ENCODE measurements around the gene BMP8A.
"Not testable (repeated sequence)": the region's sequence is repeated elsewhere in the genome, so short reads cannot be mapped to it uniquely, and the experiment has no call there.

The BMP8A gene

DNA sequence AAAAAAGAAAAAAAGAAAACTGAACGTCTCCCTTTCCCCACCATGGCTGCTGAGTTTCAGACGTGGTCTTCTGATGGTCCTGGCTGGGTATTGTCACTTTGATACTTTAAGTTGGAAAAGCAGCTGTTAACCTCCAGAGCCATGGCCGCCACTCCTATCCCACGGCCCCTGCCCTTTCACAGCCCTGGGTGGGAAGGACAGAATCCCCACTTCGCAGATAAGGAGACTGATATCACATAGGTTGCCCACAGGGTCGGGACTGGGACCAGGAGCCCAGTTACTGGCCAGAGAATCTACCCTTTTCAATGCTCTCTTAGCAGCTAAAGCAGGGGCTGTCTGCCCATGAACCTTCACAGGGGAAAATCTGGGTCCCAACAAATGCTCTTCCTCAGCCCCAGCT is 16.8 kb downstream of the BMP8A start:
- no peak for DNase-seq

DNA sequence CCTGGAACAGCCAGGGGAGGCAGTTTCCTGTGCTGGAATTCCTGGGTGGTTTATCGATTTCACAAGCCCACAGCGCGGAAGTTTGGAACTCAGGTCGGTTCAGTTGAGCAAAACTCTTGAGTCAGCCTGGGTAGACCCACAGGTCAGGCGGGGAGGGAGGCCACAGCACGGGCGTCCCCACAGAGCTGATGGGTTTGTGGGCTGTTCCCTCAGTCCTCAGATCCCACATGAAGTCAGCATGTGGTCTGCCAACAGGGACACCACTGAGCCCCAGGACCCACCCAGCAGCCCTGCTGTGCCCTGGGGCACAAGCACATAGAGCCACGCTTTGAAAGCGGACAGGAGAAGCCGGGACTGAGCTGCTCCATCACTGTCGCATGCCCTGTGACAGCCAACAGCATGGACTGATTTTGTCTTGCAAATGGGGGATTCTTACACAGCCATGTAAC is 17.4 kb downstream of the BMP8A start:
- DNase-seq: no peak

GRCh38 chr1:39509360-39510009 is 18.0 kb downstream of the BMP8A start:
- DNase-seq: no peak

- DNase-seq: not testable (repeated sequence)
Measured at GRCh38 chr1:39510570-39511186, 19.2 kb downstream of the BMP8A start.

- DNase-seq: not testable (repeated sequence)
Measured at GRCh38 chr1:39511477-39511876, 20.0 kb downstream of the BMP8A start.

GRCh38 chr1:39512234-39512847 is 20.9 kb downstream of the BMP8A start:
- not testable (repeated sequence) for DNase-seq

DNA sequence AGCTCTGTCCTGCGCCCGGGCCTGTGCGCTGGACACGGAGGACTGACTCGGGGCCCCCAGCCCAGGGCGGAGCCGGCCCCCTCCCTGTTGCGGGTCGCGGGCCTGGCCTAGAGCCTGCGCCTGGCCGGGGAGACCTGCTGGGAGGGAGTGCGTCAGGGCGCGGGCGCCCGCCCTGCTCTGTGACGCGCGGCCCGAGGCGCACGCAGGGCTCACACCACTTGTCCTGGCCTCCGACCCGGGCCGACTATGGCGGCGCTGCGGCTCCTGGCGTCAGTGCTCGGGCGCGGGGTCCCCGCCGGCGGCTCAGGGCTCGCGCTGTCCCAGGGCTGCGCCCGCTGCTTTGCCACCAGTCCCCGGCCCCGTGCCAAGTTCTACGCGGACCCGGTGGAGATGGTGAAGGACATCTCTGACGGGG is 23.3 kb downstream of the BMP8A start:
- not testable (repeated sequence) for DNase-seq

DNA sequence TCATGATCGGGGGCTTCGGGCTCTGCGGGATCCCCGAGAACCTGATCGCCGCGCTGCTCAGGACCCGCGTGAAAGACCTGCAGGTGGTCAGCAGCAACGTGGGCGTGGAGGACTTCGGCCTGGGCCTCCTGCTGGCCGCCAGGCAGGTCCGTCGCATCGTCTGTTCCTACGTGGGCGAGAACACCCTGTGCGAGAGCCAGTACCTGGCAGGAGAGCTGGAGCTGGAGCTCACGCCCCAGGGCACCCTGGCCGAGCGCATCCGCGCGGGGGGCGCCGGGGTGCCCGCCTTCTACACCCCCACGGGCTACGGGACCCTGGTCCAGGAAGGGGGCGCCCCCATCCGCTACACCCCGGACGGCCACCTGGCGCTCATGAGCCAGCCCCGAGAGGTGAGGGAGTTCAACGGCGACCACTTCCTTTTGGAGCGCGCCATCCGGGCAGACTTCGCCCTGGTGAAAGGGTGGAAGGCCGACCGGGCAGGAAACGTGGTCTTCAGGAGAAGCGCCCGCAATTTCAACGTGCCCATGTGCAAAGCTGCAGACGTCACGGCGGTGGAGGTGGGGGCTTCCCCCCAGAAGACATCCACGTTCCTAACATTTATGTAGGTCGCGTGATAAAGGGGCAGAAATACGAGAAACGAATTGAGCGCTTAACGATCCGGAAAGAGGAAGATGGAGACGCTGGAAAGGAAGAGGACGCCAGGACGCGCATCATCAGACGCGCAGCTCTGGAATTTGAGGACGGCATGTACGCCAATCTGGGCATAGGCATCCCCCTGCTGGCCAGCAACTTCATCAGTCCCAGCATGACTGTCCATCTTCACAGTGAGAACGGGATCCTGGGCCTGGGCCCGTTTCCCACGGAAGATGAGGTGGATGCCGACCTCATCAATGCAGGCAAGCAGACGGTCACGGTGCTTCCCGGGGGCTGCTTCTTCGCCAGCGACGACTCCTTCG is 24.0 kb downstream of the BMP8A start:
- DNase-seq: not testable (repeated sequence)

DNA sequence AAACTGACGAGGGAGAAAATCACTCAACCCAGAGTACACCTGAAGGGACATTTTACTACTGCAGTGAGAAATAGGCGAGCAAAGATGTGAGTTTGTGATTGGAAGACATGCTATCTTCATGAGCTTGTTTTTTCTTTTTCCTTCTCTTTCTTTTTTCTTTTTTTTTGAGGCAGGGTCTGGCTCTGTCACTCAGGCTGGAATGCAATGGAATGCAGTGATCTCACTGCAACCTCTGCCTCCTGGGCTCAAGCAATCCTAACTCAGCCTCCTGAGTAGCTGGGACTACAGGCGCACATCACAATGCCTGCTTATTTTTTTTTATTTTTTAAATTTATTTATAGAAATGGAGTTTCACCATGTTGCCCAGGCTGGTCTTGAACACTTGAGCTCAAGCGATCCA is 25.4 kb downstream of the BMP8A start:
- DNase-seq: not testable (repeated sequence)

DNA sequence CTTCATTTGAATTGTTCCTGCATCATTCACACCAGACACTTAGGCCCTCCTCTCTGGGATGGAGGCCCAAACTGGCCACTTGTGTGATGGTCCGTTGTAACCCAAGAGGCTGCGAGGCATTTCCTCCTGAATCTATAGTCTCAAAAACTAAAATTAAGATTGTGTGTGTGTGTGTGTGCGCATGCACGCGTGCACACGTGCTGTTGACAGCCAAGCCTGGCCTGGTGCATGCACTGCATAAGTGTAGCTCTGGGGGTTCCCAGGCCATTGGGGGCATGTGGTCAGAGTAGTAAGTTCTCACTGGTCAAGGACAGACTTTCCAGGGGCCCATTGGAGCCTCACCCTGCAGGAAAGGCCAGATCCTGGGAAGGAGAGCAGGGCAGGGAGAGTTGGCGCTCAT is 26.5 kb downstream of the BMP8A start:
- DNase-seq: not testable (repeated sequence)

- not testable (repeated sequence) for DNase-seq
Measured at GRCh38 chr1:39519376-39519775, 27.9 kb downstream of the BMP8A start.

DNA sequence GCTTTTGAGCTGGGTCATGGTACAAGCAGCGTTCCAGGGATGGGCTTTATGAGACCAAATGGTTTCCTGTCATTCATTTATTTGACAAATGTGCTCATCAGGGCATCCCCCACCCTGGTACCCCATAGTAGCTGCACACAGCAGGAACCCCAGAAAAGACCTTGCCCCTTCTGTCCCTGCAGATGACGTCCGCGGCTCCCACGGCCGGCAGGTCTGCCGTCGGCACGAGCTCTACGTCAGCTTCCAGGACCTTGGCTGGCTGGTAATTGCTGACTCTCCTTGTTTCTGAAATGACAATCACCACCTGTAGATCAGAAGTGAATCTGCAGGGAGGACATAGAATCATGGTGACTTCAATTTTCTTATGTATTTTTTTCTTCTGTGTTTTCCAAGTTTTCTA is 30.8 kb downstream of the BMP8A start:
- DNase-seq: not testable (repeated sequence)

- DNase-seq: no peak
Measured at GRCh38 chr1:39522661-39523567, 31.5 kb downstream of the BMP8A start.

DNA sequence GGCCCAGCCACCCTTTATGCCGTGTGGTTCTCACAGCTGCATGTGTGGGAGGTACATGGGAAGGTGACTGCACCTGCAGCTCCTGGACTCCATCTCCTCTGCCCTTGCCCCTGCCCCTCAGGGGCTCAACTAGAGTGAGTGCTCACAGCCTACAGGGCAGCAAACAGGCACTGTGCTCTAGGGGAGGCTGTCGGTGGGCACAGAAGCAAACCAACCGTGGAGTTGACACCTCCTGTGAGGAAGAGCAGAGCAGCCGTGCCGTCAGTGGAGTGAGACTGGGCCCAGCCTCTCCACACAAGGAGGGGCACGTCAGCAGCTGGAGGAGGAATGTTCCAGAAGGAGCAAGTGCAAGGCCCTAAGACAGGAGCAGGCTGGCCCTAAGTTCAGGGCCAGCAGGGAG is 32.7 kb downstream of the BMP8A start:
- no peak for DNase-seq

- DNase-seq: no peak
Measured at GRCh38 chr1:39524591-39525365, 33.3 kb downstream of the BMP8A start.

- DNase-seq: no peak
Measured at GRCh38 chr1:39525366-39526165, 34.1 kb downstream of the BMP8A start.

DNA sequence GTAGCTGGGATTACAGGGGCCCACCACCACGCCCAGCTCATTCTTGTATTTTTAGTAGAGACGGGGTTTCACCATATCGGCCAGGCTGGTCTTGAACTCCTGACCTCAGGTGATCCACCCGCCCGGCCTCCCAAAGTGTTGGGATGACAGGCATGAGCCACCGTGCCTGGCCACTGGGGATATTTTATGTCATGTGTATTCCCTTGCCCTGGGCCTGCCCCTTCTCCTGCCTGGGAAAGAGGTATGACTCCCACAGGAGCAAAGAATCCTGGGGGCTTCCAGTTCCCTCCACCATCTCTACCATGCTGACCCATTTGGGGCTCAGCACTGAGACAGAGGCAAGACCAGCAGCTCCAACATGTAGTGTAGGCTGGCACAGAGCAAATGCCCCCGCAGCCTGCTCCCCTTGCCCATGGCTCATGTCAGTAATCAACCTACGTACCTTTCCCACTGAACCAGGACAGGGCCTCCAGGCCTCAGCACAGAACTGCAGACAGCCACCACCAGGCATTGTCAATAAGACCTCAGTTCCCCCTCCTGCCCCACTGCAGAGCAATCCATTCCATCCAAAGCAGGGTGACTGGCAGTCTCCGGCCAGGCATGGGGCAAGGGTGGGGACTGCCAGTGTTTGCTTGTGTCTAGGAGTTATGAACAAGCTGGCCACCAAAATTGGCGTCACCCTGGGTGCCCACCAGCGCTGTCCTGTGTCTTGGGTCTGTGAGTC is 35.2 kb downstream of the BMP8A start:
- DNase-seq: no peak

DNA sequence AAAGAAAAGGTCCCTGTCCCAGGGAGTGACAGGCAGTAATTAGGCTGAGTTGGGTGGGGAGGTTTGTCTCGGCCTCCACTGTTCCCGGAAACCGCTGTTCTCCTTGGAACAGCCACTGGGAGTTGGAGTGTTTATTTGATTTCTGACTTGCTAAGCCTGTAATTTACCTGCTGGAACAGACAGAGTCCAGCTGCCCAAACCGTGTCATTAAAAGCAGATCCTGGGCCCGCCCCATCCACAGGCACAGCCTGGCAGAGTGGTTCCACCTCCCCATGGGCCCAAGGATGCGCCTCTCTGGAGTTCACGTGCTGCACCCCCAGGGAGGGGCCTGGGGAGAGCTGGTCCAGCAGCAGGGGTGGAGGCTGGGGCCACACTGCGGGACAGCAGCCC is 35.7 kb downstream of the BMP8A start:
- DNase-seq: peak; percentile 99

DNA sequence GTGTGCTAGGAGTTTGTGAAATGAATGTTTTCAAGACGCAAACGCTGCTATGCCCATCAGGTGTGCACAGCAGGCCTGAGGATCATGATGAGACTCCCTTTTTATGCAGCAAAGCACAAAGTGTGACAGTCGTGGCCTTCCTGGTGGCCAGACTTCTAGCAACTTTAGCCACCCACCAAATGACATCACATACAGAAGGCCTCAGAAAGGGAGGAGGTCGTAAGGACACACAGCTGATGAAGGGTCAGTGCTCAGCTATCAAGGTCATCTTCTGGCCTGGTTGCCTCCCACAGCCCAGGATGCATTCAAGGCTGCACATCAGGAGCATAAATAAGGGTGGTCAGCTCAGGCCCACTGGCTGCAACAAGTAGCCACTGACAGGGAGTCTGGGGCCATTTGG is 36.6 kb downstream of the BMP8A start:
- DNase-seq: no peak

Data from NCI-H748 treated with DMSO at 0.1 percent for 48 hours (cell line).